Kidney (tissue), 14 donors: ENCODE results near the gene ACOX3. TPM values are rescaled to one million over a fixed set of nuclear protein-coding genes. Genes with fewer than 3 reads are reported as not detected.

Experiments used
- DNase-seq, 5 donors: peaks; one replicate each; pipeline ENCODE4 v3.0.0-alpha.2; 2013 to 2020
- FAIRE-seq: peaks from 2 replicates; lab custom pipeline; 2012; peaks lifted over from hg19 to GRCh38; lab: Jason Lieb, UNC
- H3K27ac ChIP-seq, 2 donors: one replicate each; pipeline ENCODE4 v1.7.0; 2013; ENCODE audit warnings: low read depth in 2 of 2, low read length in 2 of 2, inconsistent platforms in 1 of 2
- H3K27me3 ChIP-seq: one replicate; pipeline ENCODE4 v1.7.1; 2013; ENCODE audit warnings: low read length, inconsistent platforms; ENCODE audit not compliant: control insufficient read depth, insufficient read depth
- H3K36me3 ChIP-seq, 3 donors: one replicate each; pipeline versions ENCODE4 v1.7.0 to v1.7.1; 2013; ENCODE audit warnings: low read length in 3 of 3, control low read depth in 1 of 3, inconsistent platforms in 1 of 3; ENCODE audit not compliant: insufficient read depth in 3 of 3, control insufficient read depth in 2 of 3
- H3K4me1 ChIP-seq, 3 donors: one replicate each; pipeline versions ENCODE4 v1.7.0 to v1.7.1; 2013; ENCODE audit warnings: low read length in 3 of 3, inconsistent platforms in 1 of 3, low read depth in 1 of 3; ENCODE audit not compliant: control insufficient read depth in 2 of 3, insufficient read depth in 2 of 3
- H3K4me3 ChIP-seq, 3 donors: one replicate each; pipeline versions ENCODE4 v1.7.0 to v1.8.1; 2013; ENCODE audit warnings: low read length in 3 of 3, control low read depth in 1 of 3, inconsistent platforms in 1 of 3
- H3K9ac ChIP-seq, 3 donors: one replicate each; pipeline versions ENCODE4 v1.7.0 to v1.7.1; 2013; ENCODE audit warnings: low read length in 3 of 3, control low read depth in 1 of 3, inconsistent platforms in 1 of 3
- H3K9me3 ChIP-seq, 3 donors: one replicate each; pipeline versions ENCODE4 v1.7.0 to v1.7.1; 2013; ENCODE audit warnings: low read length in 3 of 3, control low read depth in 1 of 3, inconsistent platforms in 1 of 3; ENCODE audit not compliant: control insufficient read depth in 2 of 3, insufficient read depth in 1 of 3
- intact Hi-C: fragments of 100-400 bp; cut with DNase I; formaldehyde crosslinking; loops from one replicate; pipeline ENCODE4 v1.11.1; 2022
- polyA plus RNA-seq: library from polyadenylated mRNA; stranded (reverse); fragments of 350-450 nt; fragmentation: Illumina TruSeq; extraction: RNeasy Lipid Tissue Mini Kit (QIAGEN cat#74804); gene quantifications from one replicate; pipeline ENCODE4 v1.2.3, GENCODE V29; 2014; ENCODE audit warnings: low read depth, low replicate concordance; ENCODE audit not compliant: insufficient read depth
- total RNA-seq: library from RNA; stranded (reverse); fragmentation: NEBNext Ultra II Directional; extraction: Animal tissue kit (Norgen Biotek cat#: 25700); gene quantifications from one replicate; pipeline ENCODE4 v1.2.1, GENCODE V29; 2021
- TF ChIP-seq, protein P1 (sequence below): IDR thresholded peaks from 3 replicates; pipeline ENCODE4 v1.5.1; 2012; ENCODE audit warnings: mild to moderate bottlenecking, moderate library complexity, borderline replicate concordance; ENCODE audit not compliant: insufficient read depth; ENCODE audit errors: extremely low read depth
- donor health status: control.
- donor health status: control.
- donor health status: control.
- donor health status: control.
- donor health status: control.
- donor health status: DM: yes; HTN: yes; CAD: no.
- donor health status: Normal renal cell carcinoma (clear cell type).

The ACOX3 gene
- total and polyA plus RNA-seq, 2 donors from 2014 or later = 10.1 to 21.7 TPM

DNA sequence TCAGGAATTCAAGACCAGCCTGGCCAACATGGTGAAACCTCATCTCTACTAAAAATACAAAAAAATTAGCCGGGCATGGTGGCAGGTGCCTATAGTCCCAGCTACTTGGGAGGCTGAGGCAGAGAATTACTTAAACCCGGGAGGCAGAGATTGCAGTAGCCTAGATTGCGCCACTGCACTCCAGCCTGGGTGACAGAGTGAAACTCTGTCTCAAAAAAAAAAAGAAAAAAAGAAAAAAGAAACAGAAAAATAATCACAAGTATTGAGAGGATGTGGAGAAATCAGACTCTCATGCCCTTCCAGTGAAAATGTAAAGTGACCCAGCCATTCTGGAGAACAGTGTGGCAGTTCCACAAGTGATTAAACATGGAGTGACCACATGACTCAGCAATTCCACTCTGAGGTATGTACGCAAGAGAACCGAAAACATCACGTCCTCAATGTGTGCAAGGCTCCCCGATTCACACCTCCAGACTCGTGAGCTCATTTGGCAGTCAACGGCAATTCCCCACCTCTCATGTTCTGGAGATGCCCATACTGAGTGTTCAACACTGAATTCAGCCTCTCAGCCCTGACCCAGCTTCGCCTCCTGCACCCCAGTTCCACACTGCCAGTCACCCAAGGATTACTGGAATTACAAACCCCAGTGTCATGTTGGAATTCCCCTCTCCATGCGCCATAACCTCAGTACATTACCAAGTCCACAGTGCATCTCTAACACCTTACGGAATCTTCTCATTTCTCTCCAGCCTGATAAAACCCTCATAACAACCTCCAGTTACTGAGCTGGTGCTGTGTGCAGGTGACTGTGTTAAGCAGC, 21.1 kb downstream of the ACOX3 start:
- FAIRE-seq = no peak
- H3K36me3 ChIP-seq = peaks cover under 1 to 19% (median 11%) of the 10 kb centered on the region in 3 donors
- H3K4me3 ChIP-seq = no peak overlapping the region

DNA sequence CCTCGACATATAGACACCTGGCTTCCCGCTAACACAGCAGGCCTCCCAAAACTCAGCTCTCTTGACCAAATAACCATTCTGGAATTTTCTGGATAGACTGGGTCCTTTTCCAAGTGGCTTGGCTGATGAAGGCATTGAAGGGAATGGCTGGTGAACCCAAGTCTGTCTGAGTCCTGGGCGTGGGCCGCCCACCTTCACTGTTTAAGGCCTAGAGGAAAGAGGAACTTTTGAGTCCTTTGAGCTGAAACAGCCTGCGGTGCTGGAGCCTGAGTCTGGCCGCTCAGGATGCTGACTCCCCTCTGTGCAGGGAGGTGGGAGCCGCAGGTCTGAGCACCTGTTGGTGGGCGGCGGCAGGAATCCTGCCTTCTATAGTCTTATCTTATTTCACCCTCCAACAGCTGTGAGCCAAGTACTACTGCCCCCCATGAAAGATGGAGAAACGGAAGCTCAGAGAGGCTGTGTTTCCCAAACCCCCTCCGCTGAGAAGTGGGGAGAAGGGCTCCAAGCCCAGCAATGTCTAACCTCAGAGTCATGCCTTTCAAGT, 23.4 kb downstream of the ACOX3 start:
- no peak overlapping the region for H3K4me3 ChIP-seq
- intact Hi-C loops = no loop called here
- DNase-seq (no peak), FAIRE-seq (no peak)
- no peak overlapping the region for H3K27ac ChIP-seq
- H3K9ac ChIP-seq = no peak overlapping the region
- TF ChIP-seq, protein P1, sequence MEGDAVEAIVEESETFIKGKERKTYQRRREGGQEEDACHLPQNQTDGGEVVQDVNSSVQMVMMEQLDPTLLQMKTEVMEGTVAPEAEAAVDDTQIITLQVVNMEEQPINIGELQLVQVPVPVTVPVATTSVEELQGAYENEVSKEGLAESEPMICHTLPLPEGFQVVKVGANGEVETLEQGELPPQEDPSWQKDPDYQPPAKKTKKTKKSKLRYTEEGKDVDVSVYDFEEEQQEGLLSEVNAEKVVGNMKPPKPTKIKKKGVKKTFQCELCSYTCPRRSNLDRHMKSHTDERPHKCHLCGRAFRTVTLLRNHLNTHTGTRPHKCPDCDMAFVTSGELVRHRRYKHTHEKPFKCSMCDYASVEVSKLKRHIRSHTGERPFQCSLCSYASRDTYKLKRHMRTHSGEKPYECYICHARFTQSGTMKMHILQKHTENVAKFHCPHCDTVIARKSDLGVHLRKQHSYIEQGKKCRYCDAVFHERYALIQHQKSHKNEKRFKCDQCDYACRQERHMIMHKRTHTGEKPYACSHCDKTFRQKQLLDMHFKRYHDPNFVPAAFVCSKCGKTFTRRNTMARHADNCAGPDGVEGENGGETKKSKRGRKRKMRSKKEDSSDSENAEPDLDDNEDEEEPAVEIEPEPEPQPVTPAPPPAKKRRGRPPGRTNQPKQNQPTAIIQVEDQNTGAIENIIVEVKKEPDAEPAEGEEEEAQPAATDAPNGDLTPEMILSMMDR = no peak
- H3K27me3 ChIP-seq = no peaks in the 10 kb centered on the region
- no peaks in the 10 kb centered on the region for H3K4me1 ChIP-seq
- H3K9me3 ChIP-seq = no peaks in the 10 kb centered on the region
- peaks cover 3 to 18% (median 18%) of the 10 kb centered on the region in 3 donors for H3K36me3 ChIP-seq

More for the DNA sequence above, 21.1 kb downstream of the ACOX3 start:
- Histone ChIP-seq H3K27ac (no peak overlapping the region), H3K27me3 (no peaks in the 10 kb centered on the region), H3K9me3 (no peaks in the 10 kb centered on the region), H3K4me1 (no peaks in the 10 kb centered on the region), H3K9ac (no peak overlapping the region)
- DNase-seq = no peak
- TF ChIP-seq, protein P1 = no peak
- intact Hi-C loops = no loop called here

DNA sequence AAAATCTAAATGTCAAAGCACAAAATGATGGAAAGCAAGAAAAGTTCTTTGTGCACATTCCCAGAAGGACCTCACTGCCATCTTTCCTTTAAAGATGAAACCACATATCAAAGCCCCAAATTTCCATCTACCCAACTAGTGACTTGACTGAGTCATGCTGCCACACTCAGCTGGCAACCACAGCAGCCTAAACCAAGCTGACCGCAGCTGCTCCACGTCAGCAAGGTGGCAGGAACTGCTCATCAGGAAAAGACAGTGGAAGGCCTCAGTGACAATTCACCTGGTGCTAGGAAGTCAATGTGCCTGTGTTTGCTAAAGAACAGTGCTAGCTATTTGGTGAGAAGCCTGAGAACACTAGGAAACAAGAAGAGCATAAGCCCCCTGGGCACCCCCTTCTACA, 26.1 kb downstream of the ACOX3 start:
- no peak overlapping the region for H3K4me3 ChIP-seq
- no peaks in the 10 kb centered on the region for H3K27me3 ChIP-seq
- intact Hi-C loops = no loop called here
- no peak for DNase-seq
- H3K4me1 ChIP-seq = no peaks in the 10 kb centered on the region
- H3K27ac ChIP-seq = no peak overlapping the region
- peaks cover 3 to 25% (median 18%) of the 10 kb centered on the region in 3 donors for H3K36me3 ChIP-seq
- H3K9me3 ChIP-seq = no peaks in the 10 kb centered on the region
- no peak overlapping the region for H3K9ac ChIP-seq
- TF ChIP-seq, protein P1 = no peak
- no peak for FAIRE-seq
